ENCODE measurements around the gene WDR90.

GRCh38 chr16:702341-702740 lies 53.2 kb downstream of the WDR90 start:
- TF ChIP-seq EZH2 (IDR thresholded peaks at IDR 0.05; ENCODE audit: borderline replicate concordance, low read length) (no peak), CTCF (conservative IDR thresholded peaks at IDR 0.05 in 1 of 2, IDR thresholded peaks at IDR 0.05 in 1 of 2; ENCODE audit: extremely low read depth in 1 of 2, insufficient read depth in 1 of 2, low read depth in 1 of 2, low read length in 2 of 2) (no peak)
